Activated CD4-positive, CD25-positive, alpha-beta regulatory T cell treated with anti-CD3 and anti-CD28 coated beads, Interleukin-2, amount 50 U/mL, for 16 hours (primary cell): ENCODE measurements around the gene TMA7.
A peak's percentile ranks its signal among the peaks of the same experiment; 100 is the strongest.
"Not testable (repeated sequence)": the region's sequence is repeated elsewhere in the genome, so short reads cannot be mapped to it uniquely, and the experiment has no call there.

Experiments
- DNase-seq: peaks from one replicate; pipeline ENCODE4 v3.0.0-alpha.2; 2020; ENCODE audit warnings: low read depth, low spot score

The TMA7 gene

GRCh38 chr3:48439820-48440589, at the start of gene TMA7, which contains the start of gene CCDC51:
TSS of gene TMA7 (plus strand) at chr3:48440257. CDS start at chr3:48440297, 40 bp downstream.
TSS of gene CCDC51 (minus strand) at chr3:48440119. CDS start at chr3:48435128, 4,991 bp downstream.
- peak; percentile 98 for DNase-seq

GRCh38 chr3:48394391-48394790, 45.7 kb upstream of the TMA7 start:
- no peak for DNase-seq

- no peak for DNase-seq
These were observed 44.3 kb upstream of the TMA7 start for GRCh38 chr3:48395714-48396113.

- no peak for DNase-seq
These were observed 42.0 kb upstream of the TMA7 start for GRCh38 chr3:48397767-48398681.

GRCh38 chr3:48398701-48399386, 41.2 kb upstream of the TMA7 start:
- DNase-seq: no peak

GRCh38 chr3:48399387-48400172, 40.5 kb upstream of the TMA7 start:
- DNase-seq: no peak

GRCh38 chr3:48400824-48401433, 39.1 kb upstream of the TMA7 start:
- peak; percentile 45 for DNase-seq

GRCh38 chr3:48401434-48401901, 38.6 kb upstream of the TMA7 start:
- DNase-seq: not testable (repeated sequence)

- no peak for DNase-seq
These were observed 37.8 kb upstream of the TMA7 start for GRCh38 chr3:48402281-48402732.

- no peak for DNase-seq
These were observed 37.1 kb upstream of the TMA7 start for GRCh38 chr3:48402907-48403306.

- no peak for DNase-seq
These were observed 36.3 kb upstream of the TMA7 start for GRCh38 chr3:48403533-48404439.

- no peak for DNase-seq
These were observed 35.4 kb upstream of the TMA7 start for GRCh38 chr3:48404440-48405342.

GRCh38 chr3:48405343-48405881, 34.6 kb upstream of the TMA7 start:
- no peak for DNase-seq

GRCh38 chr3:48405971-48406370, 34.1 kb upstream of the TMA7 start:
- no peak for DNase-seq

- DNase-seq: no peak
These were observed 33.3 kb upstream of the TMA7 start for GRCh38 chr3:48406443-48407431.

GRCh38 chr3:48407542-48408099, 32.4 kb upstream of the TMA7 start:
- DNase-seq: no peak
